Measurements from ENCODE around the gene CYB5R3.

- no peak for TF ChIP-seq ZNF274 (IDR thresholded peaks at IDR 0.05; ENCODE audit: low read depth, low read length)
- TF ChIP-seq YY1 (IDR thresholded peaks at IDR 0.05; ENCODE audit: insufficient read depth, insufficient read length): no peak
Observed at GRCh38 chr22:42577623-42578240, 71.5 kb downstream of the CYB5R3 start.

Measured in NT2/D1 (cell line).